ENCODE measurements around the gene THADA.
"Not testable (repeated sequence)": the region's sequence is repeated elsewhere in the genome, so short reads cannot be mapped to it uniquely, and the experiment has no call there.

Gene THADA

DNA sequence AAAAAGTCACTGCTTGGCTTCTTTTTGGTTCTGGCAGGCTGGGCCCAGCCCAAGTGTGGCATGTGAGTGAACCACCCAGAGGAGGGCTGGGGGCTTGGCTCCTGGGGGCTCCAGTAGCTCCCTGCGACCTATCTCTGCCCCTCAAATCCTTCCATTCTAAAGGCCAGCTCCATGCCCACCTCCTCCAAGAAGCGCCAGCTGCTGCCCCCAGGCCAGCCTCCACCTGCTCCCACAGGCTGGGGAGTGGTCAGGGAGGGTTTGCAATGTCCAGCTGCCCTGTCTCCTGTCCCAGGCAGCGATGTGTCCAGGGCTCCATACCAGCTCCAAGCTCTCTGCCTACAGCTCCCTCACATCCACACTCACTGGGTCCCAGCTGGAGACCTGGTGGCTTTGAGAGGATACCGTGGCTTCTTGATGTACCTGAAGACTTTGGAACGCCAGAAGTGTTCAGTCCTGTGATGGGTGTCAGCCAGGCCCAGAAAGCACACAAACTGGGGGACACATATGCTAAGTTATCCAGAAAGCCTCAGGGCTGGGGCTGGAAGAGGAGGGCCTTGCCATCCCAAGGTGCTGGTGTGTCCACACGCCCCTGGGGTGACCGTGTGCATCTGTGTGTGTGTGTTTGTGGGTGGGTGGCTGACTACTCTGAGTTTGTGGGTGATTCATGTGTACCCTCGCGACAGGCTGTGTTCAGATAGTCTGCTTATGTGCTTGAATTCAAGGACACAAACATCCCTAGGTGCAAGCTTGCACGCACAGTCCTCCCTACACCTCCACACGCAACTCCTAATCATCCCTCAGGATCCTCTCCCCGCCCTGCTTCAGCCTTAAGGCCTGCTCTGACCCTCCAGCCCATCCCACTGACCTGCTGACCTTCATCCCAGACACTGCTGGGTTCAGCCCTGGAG is 402.8 kb downstream of the THADA start:
- DNase-seq = no peak

DNA sequence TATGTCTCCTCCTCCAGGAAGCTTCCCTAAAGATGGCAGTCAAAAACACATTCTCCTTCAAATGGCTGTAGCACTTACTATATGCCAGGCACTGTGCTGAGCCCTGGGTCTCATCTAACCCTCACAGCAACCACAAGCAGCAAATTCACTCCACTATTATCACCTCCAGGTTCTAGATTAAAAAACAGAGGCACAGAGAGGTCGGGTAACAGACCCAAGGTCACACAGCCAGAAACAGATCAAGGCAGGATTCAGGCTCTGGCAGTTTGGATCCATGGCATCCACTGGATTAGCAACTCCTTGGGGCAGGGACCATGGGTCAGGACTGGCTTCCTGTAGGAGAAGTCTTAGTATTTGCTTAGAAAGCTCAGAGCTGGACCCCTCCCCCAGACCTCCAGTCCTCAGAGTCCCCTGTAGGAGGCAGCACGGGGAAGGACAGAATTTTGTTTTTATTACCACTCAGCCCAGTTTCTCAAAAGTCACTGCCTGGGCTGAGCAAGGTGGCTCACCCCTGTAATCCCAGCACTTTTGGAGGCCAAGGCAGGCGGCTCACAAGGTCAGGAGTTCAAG is 403.8 kb downstream of the THADA start:
- DNase-seq = no peak

DNA sequence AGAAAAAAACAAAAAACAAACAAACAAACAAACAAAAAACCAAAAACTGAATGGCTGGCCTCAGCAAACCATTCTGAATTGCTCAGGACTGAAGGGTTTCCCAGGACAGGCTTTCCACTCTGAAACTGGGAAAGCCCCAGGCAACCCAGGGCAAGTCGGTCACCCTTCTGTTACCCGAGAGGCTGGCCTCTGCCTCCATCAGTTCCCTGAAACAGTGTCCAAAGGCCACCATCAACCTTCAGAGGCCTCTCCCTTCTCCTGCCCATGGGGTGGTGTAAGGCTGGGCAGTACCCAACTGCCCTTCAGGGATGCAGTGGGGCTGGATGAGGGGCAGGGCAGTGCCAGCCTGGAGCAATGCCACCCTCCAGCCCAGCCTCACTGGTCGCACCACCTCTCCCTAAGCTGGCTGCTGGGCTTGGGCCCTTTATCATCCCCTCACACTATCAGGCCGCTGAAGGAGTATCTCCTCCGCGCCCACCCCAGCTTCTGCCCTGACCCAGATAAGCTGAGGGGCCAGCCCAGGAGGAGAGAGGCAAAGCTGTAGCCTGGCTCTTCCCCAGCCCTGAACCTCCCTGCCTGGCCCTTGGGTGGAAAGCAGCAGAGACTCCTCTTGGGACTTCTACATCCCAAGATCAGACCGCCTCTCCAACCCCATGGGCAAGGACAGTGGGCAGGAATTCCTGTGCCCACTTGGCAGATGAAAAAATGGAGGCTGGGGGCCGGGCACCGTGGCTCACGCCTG is 405.4 kb downstream of the THADA start:
- no peak for DNase-seq

DNA sequence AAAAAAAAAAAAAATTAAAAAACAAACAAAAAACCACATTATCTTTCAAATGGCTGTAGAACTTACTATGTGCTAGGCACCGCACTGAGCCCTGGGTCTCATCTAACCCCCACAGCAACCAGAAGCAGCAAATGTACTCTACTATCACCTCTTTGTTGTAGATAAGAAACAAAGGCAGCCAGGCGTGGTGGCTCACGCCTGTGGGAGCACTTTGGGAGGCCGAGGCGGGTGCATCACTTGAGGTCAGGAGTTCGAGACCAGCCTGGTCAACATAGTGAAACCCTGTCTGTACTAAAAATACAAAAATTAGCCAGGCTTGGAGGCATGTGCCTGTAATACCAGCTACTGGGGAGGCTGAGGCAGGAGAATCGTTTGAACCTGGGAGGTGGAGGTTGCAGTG is 406.0 kb downstream of the THADA start:
- not testable (repeated sequence) for DNase-seq

DNA sequence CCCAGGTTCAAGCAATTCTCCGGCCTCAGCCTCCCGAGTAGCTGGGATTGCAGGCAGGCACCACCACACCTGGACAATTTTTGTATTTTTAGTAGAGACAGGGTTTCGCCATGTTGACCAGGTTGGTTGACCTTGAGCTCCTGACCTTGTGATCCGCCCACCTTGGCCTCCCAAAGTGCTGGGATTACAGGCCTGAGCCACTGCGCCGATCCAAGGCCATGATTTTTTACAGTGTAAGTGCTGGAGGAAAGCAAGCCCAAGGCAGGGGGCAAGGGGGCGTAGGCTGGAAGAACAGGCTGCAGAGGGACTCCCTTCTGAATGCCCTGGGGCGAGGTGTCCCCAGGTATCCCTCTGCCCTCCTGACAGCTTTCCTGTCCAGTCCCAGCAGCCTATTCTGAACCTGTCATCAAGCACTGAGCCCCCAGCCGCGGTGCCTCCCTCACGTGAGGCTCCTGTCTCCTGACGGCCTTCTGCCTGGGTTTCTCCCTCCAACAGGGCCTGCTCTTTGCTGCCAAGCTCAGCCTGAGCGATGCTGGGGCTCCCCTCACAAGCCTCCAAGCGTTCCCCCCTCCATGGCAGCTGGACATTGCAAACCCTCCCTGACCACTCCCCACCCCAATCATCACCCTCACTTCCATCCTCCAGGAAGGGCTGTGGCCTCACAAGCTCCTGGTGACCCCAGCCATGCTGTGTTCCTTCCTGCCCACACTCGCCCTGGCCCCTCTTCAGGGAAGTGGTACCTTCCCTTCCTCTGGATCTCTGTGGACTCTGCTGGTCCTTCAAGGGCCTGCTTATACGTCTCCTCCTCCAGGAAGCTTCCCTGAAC is 407.1 kb downstream of the THADA start:
- DNase-seq = no peak

DNA sequence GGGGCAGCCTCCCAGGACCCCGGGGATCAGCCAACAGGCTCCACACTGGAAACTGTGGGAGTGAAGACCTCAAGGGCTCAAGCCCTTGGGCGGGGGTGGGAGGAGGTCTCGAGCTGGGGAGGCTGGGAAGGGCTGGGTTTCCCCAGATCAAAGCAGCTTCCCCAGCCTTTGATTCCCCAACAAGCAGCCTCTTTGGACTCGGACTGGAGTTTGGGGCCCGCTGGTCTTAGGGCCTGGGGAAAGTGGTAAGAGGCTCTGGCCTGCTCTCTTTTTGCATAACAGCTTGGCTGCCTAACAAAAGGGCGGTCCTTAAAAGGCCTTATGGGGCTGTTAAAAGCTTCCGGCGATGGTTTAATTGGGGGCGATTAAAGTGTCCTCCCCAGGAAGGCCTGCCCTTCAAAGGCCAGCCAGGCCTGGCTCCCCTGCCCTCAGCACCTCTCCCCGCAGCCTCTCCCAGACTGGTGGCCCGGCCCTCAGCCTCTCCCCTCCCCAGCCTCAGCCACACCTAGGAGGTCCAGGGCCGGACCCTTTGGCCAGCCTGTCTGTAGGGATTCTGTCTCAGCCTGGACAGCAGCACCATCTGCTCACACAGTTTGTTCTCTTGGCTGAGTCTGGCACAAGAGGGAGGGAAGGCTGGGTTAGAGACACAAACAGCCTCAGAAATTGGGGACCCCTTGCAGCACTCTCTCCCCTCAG is 409.0 kb downstream of the THADA start:
- DNase-seq = no peak

DNA sequence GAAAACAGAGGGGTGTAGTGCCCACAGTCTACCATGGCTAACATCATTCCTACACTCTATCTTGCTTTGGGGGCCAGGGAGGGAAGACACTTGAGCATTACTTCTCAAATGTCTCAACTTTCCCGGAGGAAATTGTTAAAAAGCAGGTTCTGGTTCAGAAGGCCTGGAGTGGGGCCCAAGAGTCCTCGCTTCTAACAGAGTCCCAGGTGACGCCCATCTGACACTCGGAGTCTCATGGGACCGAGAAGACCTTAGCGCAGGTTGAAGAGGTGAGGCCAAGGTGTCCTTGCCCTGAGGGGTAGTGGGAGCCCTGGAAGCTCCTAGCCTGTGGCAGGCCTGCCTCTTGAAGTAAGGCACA is 409.5 kb downstream of the THADA start:
- DNase-seq = no peak

DNA sequence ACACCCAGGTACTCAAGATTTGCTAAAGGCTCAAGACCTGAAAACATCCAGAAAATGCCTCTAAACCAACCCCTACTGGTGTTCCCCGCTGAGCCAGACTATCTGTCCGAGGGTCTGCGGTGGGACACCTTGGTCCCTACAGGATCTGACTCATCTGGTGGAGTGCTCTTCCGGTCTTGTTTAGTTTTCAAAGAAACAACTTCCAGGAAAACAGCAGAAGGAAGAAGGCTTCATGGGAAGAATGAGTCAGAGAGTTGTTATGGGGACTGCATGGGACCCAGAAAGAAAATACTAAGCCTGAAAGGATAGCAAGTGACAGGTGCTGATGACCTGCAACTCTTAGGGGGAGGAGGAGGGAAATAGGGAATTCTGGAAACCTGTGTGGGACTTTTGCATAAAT is 410.7 kb downstream of the THADA start:
- no peak for DNase-seq

DNA sequence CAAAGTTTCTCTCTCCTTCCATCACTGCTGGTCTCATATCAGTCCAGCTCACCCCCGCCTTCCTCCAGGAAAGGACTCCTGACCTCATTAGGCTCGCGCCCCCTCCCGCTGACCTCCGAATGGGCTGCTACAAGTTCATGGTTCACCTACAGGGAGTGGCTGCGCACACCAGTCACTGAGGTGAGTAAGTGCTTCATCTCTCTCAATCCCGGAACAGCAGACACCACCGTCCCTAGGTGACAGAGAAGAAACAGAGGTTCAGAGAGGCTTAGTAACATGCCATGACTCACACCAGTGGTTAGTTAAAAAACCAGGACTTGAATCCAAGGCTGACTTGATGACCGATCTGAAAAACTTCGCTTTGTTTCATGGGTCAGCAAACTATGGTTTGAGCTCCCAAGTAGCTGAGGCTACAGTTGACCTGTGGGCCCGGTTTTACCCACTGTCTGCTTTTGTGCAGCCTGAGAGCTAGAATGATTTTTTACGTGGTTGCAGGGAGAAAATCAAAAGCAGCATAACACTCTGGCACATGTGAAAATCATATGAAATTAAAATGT is 411.4 kb downstream of the THADA start:
- DNase-seq = no peak

DNA sequence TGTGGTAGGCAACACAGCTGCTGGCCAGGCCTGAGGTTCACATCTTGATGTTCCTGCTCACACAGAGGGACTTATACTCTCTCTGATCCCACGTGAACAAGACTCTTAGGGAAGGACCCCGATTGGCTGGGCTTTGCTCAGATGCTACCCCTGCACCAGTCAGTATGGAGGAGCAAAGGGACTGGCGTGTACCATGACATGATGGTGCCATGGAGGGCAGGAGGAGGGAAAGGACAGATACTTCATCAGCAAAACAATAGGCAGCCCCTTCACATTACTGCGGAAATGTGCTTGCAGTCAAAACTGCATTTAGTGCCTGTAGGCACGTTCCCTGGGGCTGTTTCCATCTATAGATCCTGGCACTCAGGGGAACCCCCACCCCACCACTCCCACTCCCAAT is 412.1 kb downstream of the THADA start:
- no peak for DNase-seq

DNA sequence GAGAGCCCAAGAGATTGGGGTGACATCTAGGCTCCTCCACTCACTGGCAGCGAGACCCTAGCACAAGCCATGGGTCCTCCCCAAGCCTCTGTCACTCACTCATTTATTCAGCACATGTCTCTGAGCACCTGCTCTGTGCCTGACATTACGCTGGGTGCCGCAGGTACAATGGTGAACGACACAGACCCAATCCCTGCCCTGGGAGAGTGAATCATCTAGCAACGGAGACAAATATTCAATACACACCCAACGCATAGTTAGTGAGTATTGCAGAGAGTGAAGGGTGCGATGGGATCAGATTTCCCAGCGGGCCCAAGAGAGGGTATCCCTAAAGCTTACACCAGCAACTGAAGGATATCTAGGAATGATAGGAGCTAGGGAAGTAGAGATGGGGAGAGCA is 414.9 kb downstream of the THADA start:
- DNase-seq = no peak
